OCI-M1 (cell line): ENCODE measurements around the gene KLHL17.
A peak's percentile ranks its signal among the peaks of the same experiment; 100 is the strongest.
"Not testable (repeated sequence)": the region's sequence is repeated elsewhere in the genome, so short reads cannot be mapped to it uniquely, and the experiment has no call there.

ENCODE experiments used
- DNase-seq: peaks from one replicate; lab custom pipeline; 2025; lab: John Stamatoyannopoulos, UW

KLHL17 gene

GRCh38 chr1:937521-937920 is 22.9 kb upstream of the KLHL17 start:
- no peak for DNase-seq

DNA sequence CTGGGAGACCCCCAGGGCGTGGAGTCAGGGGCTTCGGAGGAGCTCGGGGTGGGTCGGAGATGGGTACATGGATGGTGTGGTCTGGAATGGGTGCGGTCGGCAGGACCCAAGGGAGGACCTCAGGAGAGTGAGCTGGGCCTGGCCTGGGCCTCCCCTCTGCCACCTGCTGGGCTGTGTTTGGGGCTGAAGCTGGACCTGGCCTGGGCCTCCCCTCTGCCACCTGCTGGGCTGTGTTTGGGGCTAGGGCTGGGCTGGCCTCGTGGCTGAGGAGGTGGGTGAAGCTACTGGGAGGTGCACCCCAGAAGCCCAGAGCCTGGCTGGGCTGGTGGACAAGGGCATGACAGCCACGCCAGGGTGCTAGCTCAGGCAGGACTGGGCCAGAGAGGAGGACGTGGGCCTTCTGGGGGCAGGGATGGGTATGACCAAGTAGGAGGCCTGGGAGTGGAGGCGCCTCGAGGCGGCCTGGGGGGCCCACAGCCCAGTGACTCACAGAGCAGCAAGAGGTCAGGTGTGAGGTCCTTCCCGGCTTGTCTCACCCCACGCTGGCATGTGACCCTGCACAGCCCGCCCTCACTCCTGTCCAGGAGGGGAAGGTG is 22.2 kb upstream of the KLHL17 start:
- peak; percentile 74 for DNase-seq

DNA sequence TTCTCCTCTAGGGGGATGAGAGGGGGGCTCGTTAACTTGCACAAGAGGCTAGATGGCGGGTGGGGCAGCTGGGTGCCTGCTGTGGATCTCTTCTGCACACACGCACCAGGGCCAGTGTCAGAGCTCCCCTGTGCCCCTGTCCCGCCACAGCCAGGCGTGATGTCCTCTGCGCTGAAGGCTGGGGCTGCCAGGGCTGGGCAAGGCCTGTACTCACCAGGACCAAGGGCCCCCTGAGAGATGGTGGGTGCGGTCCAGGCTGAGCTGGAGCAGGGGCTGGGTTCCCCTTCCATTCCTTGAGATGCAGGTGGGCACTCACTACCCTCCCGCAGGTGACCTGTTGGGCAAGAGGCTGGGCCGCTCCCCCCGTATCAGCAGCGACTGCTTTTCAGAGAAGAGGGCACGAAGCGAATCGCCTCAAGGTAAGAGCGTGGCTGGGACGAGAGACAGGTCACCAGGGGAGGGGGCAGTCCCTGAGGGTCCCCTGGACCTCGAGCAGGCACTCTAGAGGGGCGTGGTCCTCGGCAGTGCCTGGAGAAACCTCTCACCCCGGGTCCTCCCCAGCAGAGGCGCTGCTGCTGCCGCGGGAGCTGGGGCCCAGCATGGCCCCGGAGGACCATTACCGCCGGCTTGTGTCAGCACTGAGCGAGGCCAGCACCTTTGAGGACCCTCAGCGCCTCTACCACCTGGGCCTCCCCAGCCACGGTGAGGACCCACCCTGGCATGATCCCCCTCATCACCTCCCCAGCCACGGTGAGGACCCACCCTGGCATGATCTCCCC is 21.5 kb upstream of the KLHL17 start:
- DNase-seq, result peak; percentile 37

DNA sequence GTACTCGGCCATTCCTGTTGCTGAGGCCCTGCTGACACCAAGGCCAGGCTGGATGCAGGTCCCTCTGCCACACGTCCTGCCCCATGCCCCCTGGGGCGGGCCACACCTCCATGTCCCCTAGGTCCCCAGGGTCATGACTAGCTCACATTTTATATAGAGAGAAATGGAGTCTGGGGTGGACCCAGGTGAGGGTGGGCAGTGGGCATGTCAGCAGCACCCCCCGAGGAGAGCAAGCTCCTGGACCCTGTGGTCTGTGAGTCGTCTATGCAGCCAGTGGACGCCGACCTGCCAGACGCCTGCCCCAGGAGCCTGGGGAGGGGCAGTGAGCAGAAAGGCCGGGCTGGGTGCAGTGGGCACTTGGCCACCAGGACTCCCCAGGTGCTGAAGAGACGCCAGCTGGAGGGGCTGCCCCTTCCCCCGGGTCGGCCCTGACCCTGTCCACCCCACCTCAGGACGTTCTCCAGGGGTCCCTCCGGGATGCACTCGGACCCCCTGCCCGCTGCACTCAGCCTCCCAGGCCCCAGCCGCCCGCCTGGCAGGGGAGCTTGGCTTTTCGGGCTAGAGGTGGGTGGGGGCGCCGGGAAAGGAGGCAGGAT is 20.8 kb upstream of the KLHL17 start:
- no peak for DNase-seq

DNA sequence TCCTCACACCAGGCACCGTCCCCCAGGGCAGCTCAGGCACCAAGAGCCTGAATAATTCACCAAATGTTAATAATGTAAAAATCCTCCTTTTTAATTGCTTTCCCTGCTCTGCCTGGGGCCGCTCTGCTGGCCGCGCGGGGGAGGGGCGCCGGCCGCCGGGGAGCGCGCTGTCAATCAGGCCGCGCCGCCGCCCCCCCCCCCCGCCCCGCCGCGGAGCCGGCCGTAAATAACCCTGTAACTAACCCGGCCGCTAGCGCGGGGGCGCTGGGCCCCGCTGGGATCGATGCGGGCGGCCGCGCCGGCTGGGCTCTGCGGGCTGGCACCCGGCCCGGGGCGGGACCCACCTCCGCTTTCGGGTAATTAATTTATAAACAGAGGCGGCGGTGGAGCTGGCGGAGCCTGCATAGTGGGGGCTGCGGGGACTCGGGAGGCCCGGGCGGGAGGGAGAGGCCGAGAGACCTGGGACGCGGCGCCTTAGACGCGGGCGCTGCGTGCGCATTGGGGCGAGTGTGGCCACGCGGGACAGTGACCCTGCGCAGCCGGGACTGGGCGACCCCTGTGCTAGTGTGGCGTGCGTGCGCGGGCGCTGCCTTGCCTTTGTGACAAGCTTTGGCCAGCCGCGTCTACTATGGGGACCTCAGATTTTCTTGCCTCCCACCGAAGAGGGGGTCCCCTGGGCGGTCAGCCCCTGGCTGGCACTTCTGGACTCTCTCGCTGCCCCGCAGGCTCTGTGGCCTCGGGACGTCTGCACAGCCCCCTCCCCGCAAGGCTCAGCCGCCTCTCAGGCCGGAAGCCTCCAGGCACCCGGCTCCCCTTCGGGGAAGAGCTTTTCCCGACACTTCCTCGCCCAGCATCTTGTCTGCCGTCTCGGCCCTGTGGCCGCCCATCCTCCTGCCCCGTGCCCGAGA is 20.0 kb upstream of the KLHL17 start:
- peak; percentile 88 for DNase-seq

DNA sequence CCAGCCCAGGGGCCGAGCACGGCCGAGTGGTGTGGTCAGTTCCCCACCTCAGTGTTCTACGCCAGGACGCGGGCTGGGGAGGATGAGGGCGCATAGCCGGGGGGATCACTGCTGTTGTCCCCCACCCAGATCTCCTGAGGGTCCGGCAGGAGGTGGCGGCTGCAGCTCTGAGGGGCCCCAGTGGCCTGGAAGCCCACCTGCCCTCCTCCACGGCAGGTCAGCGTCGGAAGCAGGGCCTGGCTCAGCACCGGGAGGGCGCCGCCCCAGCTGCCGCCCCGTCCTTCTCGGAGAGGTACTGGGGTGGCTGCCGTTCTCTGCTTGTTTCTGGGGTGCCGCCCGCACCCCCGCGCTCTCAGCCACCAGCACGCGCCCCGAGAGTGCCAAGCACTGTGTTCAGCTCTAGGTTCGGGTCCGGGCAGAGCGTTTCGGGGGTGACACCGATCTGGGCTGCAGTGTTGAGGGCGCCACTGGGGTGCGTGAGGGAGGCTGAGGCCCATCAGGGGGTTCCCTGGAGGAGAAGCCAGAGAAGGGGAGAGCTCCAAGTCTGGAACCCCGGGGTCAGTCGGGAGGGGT is 19.3 kb upstream of the KLHL17 start:
- no peak for DNase-seq

DNA sequence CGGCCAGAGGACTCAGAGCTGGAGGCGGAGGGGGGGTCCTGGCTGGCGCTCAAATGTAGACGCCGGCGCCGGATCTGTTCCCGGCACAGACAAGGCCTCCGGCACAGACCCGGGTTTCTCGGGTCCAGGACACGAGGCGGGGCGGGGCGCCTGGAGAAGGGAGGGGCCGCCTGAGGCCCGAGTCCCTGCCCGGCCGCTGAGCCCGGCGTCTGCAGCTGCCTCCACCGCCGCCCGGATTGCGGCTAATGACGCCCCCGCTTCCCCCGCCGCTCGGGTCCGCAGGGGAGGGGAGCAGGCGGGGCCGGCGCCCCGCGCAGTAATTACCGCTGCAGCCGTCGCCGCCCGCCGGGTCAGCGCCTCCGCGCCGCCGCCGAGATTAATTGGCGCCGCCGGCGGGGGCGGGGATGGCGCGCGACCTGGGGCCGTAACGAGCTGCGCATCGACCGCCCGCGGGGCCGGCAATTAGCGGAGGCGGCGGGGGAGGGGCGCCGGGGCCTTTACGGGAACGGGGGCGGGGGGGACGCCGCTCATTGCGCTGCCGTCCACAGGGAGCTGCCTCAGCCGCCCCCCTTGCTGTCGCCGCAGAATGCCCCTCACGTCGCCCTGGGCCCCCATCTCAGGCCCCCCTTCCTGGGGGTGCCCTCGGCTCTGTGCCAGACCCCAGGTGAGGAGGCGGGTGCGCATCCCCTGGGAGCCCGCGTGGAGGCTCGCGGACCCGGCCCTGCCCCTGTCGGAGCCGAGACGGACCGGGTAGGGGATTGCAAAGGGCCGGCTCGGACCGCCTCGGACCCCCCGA is 18.6 kb upstream of the KLHL17 start:
- peak; percentile 83 for DNase-seq

GRCh38 chr1:942411-942821 is 18.0 kb upstream of the KLHL17 start:
- DNase-seq, result no peak

- DNase-seq, result no peak
Measured at GRCh38 chr1:942864-943533, 17.4 kb upstream of the KLHL17 start.

GRCh38 chr1:943545-944340 is 16.6 kb upstream of the KLHL17 start:
- DNase-seq, result no peak

DNA sequence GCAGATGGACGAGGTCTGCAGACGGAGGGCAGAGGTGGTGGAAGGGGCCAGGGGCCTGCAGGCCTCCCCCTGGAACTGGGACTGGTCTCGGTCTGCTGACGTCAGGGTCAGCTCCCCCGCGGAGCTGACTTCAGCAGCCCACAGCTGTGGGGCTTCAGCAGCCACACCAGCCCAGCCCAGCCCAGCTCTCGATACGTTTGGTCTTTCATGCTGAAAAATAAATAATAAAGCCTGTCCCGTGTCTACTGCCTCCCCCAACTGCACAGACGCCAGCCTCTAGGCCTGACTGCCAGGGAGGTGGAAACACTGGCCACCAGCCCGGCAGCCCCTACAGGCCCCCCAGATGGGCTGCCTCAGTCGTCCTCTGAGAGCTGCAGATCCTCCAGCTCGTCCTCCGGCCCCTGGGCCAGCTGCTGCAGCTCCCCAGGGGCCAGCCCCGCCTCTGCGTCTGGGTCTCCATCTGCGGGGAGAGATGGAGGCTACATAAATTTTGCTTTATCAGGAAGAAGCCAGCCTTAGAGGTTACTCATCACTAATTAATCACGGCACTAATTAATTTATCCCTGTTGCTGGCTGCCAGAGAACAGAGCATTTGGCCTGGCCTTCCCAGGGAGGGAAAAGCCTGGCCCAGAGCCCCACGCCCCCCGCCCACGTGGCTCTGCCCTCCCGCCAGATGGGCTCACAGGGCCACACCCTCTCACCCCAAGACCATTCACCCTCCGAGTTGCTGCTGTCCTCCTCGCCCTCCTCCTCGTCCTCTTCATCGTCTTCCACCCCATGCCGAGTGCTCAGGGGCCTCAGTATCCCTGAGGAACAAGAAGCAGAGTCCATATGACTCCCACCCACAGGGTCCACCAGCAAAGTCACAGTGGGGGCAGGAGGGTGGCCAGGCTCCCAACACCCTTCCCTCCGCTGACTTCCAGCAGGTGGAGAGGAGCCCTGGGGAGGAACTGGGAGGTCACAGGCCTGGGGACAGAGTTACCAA is 15.8 kb upstream of the KLHL17 start:
- DNase-seq, result no peak

GRCh38 chr1:945688-946556 is 14.5 kb upstream of the KLHL17 start:
- DNase-seq, result no peak

GRCh38 chr1:946811-947210 is 13.6 kb upstream of the KLHL17 start:
- DNase-seq, result not testable (repeated sequence)

DNA sequence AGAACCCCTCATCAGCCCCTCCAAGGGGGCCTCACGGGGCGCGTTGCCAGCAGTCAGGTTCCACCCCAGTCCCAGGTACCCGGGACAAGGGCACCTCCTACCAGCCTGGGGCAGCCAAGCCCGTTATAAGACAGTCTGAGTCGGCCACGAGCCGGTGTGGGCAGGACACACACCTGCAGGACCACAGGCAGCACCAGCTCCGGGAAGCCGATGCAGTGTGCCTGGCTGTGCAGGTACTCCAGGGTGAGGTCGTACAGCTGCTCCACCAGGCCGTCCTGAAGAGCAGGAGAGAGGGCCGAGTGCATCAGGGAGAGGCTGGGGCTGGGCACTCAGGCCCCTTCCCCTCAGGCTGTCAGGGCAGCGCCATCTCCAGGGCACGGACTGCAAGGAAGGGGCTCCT is 12.4 kb upstream of the KLHL17 start:
- DNase-seq, result no peak

DNA sequence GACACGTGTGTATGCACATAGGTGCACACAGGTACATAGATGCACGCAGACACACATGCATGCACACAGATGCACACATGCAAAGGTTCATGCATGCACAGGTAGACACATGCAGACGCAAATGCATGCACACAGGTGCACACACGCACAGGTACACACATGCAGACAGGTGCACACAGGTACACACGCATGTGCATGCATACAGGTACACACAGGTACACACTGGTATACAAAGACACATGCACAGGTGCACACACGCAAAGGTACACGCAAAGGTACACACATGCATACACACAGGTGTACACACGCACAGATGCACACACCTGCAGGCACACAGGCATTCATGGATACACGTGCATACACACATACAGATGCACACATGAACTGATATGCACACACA is 10.1 kb upstream of the KLHL17 start:
- no peak for DNase-seq

DNA sequence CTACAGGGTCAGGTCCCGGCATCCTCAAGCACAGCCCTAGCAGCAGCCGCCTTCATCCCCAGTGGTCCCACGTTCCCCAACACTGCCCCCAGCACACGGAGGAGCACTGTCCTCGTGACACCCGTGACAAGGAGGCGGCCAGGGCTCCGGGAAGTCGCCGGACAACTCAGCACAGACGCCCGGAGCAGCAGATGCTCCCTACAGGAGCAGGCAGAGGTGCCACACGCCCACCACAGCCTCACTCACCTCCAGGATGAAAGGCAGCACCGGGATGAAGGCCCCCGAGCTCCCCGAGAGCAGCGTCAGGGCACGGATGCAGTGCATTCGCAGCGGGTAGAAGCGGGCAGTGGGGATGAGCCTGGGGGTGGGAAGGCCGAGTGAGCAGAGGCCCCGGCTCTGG is 9.5 kb upstream of the KLHL17 start:
- no peak for DNase-seq

DNA sequence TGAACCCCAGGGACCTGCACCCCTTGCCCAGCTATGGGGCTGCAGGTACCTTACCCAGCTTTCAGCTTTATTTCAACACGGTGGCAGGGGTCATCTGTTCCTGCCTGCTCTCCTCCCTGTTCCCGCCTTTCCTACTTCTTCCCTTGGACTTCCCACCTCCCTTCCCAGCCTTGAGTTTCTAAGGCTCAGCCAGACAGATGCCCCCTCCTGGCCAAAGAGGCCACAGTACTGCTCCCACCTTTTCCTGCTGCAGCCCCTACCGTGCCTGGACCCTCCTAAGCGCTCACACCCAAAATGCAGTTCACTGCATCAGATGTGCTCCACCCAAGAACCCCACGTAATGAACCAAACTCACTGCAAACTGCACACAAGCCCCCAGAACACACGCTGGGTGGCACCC is 9.0 kb upstream of the KLHL17 start:
- no peak for DNase-seq

DNA sequence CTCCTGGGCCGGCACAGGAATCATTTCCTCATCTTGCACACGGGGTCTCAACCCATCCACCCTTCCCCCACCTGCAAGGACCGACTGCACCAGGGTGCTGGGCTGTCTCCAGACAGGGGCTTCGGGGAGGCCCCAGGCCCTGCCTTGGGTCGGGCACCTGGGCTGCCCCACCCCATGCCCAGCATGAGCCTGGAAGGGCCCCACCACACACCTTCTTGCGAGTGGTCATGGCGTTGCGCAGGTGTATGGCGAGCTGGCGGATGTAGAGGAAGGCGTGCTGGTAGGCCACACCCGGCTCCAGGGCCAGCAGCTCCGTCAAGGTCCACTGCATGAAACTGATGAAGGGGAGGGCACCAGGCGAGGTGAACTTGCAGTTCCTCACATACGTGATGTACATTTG is 8.2 kb upstream of the KLHL17 start:
- no peak for DNase-seq
